Measurements from ENCODE around the gene TOM1. TPM values are rescaled to one million over a fixed set of nuclear protein-coding genes. Genes with fewer than 3 reads are reported as not detected.

TOM1 gene
- total RNA-seq, 1 experiment from 2014 or later, result 49.1 TPM

DNA sequence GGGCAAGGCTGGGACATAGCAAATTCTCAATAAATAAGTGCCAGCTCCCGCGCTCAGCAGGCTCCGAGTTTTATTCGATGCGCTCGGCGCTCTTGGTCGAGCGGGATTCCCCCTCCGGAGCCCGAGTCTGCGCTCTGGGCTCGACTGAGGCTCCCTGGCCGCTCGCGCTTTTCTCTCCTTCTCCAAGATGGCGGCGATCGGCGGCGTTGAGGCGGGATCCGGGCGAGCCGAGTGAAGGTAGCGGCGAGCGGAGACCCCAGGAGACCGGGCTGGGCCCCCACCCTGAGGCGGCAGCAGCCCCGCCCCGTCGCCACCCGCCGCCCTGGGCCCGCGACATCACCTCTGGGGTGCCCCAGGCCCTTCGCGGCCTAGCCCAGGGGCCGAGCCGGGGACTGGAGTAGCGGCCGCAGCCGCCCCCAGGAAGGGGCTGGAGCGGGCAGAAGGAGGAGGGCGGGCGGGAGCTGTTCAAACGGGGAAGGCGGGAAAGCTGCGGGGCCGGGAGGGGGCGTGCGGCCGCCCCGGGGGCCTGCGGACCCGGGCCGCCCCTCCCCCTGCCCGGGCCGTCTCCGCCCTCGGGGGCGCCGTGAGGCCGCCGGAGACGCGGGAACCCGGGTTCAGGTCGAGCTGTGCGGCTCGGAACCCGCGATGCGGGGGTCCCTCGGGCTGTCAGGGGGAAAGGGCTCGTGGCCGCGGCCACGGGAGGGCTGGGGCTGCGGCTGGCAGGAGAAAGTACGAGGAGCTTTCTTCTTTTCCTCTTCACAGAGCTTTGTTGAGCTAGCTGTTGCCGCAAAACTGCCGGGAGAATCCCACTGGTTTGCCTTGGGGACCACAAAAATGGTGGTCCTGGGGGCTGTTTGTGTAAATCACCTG, 42.1 kb upstream of the TOM1 start, which contains the start of gene HMGXB4:
HMGXB4 (plus strand) TSS at position 173 of the 870 bp plus-strand sequence. CDS start 4,898 bp downstream, outside the sequence.
- no TSS peak for BruUV-seq (replicated peaks)
- peak; percentile 87 for DNase-seq
- CTCF ChIA-PET, result interaction anchor here (0.5 to 1.3 kb wide), 3 partner anchors 9 to 29 kb away, joined by 3 to 5 read pairs (median 4); no protein-coding TSS in a partner anchor
- peak within 1 kb of the TSS; percentile 89 for H3K27ac Mint-ChIP-seq (ENCODE audit: unreplicated experiment)
- H3K9me3 Mint-ChIP-seq (ENCODE audit: low read depth, unreplicated experiment), result no peaks in the 10 kb centered on the region
- H3K36me3 Mint-ChIP-seq (ENCODE audit: insufficient read depth, unreplicated experiment), result peaks cover 38% of the 10 kb centered on the region
- H3K27me3 Mint-ChIP-seq (ENCODE audit: unreplicated experiment), result no peaks in the 10 kb centered on the region
- TF ChIP-seq, protein P1, sequence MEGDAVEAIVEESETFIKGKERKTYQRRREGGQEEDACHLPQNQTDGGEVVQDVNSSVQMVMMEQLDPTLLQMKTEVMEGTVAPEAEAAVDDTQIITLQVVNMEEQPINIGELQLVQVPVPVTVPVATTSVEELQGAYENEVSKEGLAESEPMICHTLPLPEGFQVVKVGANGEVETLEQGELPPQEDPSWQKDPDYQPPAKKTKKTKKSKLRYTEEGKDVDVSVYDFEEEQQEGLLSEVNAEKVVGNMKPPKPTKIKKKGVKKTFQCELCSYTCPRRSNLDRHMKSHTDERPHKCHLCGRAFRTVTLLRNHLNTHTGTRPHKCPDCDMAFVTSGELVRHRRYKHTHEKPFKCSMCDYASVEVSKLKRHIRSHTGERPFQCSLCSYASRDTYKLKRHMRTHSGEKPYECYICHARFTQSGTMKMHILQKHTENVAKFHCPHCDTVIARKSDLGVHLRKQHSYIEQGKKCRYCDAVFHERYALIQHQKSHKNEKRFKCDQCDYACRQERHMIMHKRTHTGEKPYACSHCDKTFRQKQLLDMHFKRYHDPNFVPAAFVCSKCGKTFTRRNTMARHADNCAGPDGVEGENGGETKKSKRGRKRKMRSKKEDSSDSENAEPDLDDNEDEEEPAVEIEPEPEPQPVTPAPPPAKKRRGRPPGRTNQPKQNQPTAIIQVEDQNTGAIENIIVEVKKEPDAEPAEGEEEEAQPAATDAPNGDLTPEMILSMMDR (IDR thresholded peaks at IDR 0.05; ENCODE audit: unreplicated experiment), result no peak
- intact Hi-C loops (cut with micrococcal nuclease; ENCODE audit: unreplicated experiment), result no loop called here
- H3K4me3 Mint-ChIP-seq (ENCODE audit: low read depth, unreplicated experiment), result peak within 1 kb of the TSS; percentile 87
- H3K4me1 Mint-ChIP-seq (ENCODE audit: low read depth, unreplicated experiment), result peaks cover 28% of the 10 kb centered on the region

DNA sequence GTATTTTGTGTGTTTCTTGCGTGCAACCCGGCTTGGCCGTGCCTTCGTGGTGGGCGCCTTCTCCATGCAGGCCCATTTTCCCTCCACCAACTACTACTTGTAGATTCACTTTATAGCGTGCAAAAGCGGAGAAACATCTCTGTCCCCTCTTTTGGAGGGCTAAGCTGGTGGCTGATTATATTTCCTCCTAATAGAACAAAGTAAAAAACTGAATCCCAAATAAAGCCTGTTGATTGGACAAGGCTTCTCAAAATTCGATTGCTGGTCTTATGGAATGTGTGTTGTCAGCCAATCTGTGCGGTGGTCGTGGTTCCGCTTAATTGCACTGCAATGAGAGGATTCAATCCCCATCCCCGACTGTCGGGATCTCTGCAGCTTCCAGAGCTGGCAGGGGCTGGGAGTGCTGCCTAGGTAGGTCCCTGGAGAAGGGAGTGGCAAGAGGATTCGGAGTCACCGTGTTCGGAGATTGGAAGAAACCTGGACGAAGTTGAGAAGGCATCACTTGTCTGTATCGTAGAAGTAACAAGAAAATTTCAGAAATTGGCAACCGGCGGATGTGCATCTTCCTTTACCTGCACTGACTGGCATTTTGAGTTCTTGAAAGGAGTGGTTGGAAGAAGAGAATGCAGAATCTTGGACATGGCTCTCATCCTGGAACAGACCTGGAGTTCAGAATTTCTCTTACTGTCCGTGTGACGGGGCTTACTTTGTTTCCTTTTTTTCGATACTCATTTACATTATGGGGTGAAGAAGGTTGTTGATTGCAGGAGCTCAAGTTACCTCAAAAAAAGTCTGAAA, 41.3 kb upstream of the TOM1 start:
- peak overlapping the region; percentile 75 for H3K27ac Mint-ChIP-seq (ENCODE audit: unreplicated experiment)
- CTCF ChIA-PET, result interaction anchor here (0.9 to 1.3 kb wide), 2 partner anchors 27 to 41 kb away, joined by 3 read pairs; partner anchors contain the start of gene TOM1
- BruUV-seq (replicated peaks), result TSS peak; percentile 48
- peaks cover 28% of the 10 kb centered on the region for H3K4me1 Mint-ChIP-seq (ENCODE audit: low read depth, unreplicated experiment)
- TF ChIP-seq, protein P1 (IDR thresholded peaks at IDR 0.05; ENCODE audit: unreplicated experiment), result no peak
- H3K27me3 Mint-ChIP-seq (ENCODE audit: unreplicated experiment), result no peaks in the 10 kb centered on the region
- DNase-seq, result peak; percentile 7
- H3K9me3 Mint-ChIP-seq (ENCODE audit: low read depth, unreplicated experiment), result no peaks in the 10 kb centered on the region
- intact Hi-C loops (cut with micrococcal nuclease; ENCODE audit: unreplicated experiment), result no loop called here
- H3K36me3 Mint-ChIP-seq (ENCODE audit: insufficient read depth, unreplicated experiment), result peaks cover 47% of the 10 kb centered on the region
- H3K4me3 Mint-ChIP-seq (ENCODE audit: low read depth, unreplicated experiment), result peak overlapping the region; percentile 87

DNA sequence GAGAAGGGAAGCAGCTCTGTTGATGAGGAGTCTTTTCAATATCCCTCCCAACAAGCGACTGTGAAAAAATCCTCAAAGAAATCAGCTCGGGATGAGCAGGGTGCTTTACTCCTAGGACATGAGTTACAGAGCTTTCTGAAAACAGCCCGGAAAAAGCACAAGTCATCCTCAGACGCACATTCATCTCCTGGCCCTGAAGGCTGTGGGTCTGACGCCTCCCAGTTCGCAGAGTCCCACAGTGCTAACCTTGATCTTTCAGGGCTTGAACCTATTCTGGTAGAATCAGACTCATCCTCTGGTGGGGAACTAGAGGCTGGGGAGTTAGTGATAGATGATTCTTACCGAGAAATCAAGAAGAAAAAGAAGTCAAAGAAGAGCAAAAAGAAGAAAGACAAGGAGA, 34.7 kb upstream of the TOM1 start:
- no peaks in the 10 kb centered on the region for H3K27me3 Mint-ChIP-seq (ENCODE audit: unreplicated experiment)
- intact Hi-C loops (cut with micrococcal nuclease; ENCODE audit: unreplicated experiment), result no loop called here
- H3K27ac Mint-ChIP-seq (ENCODE audit: unreplicated experiment), result peak overlapping the region; percentile 28
- H3K4me3 Mint-ChIP-seq (ENCODE audit: low read depth, unreplicated experiment), result no peak overlapping the region
- no peak for DNase-seq
- peaks cover 55% of the 10 kb centered on the region for H3K36me3 Mint-ChIP-seq (ENCODE audit: insufficient read depth, unreplicated experiment)
- H3K9me3 Mint-ChIP-seq (ENCODE audit: low read depth, unreplicated experiment), result no peaks in the 10 kb centered on the region
- H3K4me1 Mint-ChIP-seq (ENCODE audit: low read depth, unreplicated experiment), result peaks cover 20% of the 10 kb centered on the region
- BruUV-seq (replicated peaks), result no TSS peak
- TF ChIP-seq, protein P1 (IDR thresholded peaks at IDR 0.05; ENCODE audit: unreplicated experiment), result no peak
- CTCF ChIA-PET, result no interaction called here

GRCh38 chr22:35266277-35266676, 33.4 kb upstream of the TOM1 start:
- BruUV-seq (replicated peaks), result no TSS peak
- no peak for DNase-seq
- Mint-ChIP-seq H3K4me3 (ENCODE audit: low read depth, unreplicated experiment) (no peak overlapping the region), H3K27ac (ENCODE audit: unreplicated experiment) (no peak overlapping the region), H3K9me3 (ENCODE audit: low read depth, unreplicated experiment) (no peaks in the 10 kb centered on the region), H3K36me3 (ENCODE audit: insufficient read depth, unreplicated experiment) (peaks cover 55% of the 10 kb centered on the region), H3K27me3 (ENCODE audit: unreplicated experiment) (no peaks in the 10 kb centered on the region), H3K4me1 (ENCODE audit: low read depth, unreplicated experiment) (peaks cover 19% of the 10 kb centered on the region)
- CTCF ChIA-PET, result interaction anchor here (0.7 to 1.2 kb wide), 3 partner anchors 9 to 46 kb away, joined by 3 to 4 read pairs (median 4); partner anchors contain the start of gene HMGXB4
- intact Hi-C loops (cut with micrococcal nuclease; ENCODE audit: unreplicated experiment), result no loop called here
- TF ChIP-seq, protein P1 (IDR thresholded peaks at IDR 0.05; ENCODE audit: unreplicated experiment), result no peak

All from Calu3 (cell line).